NCI-H1417 (cell line): ENCODE measurements around the gene TARM1.

Experiments used
- DNase-seq, 3 experiments: peaks; one replicate each; lab custom pipeline; 2025; lab: John Stamatoyannopoulos, UW

Gene TARM1

DNA sequence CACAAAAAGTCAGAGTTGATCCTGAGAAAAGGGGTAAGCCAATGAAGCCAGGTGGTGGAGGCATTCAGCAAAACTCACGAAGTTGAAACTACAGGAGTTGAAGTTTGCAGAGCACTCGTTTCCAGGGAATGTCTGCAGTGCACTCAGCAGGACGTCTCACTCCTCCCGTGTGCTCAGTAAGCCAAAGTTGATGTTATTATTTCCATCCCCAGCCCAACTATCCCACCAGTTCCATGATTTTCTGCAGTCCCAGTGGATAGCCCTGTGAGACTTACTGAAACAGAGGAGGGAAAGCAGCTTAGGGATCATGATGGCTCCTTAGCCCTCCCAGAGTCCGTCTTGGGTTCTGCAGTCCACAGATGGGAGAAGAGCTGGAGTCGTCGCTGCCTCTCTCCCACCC lies at the start of gene TARM1:
Gene TARM1, minus strand, starts transcription at position 334 of the 400 bp plus-strand sequence. Its CDS starts 25 bp downstream, at position 309.
- DNase-seq: no peak

DNA sequence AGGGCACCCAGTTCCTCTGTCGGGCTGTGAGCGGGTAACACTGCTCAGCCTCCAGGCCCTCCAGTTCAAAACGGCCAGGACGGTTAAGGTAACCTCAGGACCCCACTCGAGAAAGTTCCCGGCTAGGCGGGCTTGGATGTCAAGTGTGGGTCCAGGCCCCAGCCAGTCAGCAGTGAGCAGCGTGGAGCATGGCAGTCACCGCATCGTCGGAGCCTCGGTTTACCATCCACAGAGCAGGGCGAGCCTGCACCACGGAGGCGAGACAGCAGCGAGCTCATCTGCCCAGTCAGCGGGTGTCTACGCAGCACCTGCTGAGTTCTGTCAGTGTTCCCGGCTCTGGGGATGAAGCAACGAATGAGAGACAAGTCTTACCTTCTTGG lies 48.4 kb upstream of the TARM1 start:
- DNase-seq: no peak

DNA sequence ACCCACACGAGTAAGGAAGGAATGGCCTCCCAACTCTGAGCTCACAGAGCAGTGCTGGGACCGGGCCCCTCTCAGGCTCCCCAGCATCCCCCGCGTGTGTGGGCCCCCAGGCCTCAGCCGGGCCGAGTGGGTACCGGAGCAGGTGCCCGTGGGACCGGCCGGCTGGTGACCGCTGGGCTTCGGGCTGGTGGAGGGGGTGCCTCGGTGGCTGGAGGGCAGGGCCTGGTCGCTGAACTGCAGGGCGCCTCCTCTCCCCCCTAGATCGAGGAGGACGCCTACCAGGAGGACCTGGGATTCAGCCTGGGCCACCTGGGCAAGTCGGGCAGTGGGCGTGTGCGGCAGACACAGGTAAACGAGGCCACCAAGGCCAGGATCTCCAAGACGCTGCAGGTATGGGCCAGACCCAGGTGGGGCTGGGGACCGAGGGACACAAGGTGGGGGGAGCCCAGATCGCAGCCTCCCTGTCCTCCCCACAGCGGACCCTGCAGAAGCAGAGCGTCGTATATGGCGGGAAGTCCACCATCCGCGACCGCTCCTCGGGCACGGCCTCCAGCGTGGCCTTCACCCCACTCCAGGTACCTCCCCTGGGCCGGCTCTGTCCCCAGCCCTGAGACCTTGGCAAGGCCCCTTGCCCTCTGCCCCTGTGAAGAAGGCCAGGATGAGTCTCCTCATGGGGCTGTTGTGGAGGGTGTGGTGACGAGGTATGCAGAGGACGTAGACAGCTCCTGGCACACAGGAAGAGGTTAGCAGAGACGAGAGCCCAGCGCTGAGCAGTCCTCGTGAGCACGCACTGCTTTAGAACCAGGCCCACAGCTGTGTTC lies 47.8 kb upstream of the TARM1 start:
- DNase-seq: no peak

DNA sequence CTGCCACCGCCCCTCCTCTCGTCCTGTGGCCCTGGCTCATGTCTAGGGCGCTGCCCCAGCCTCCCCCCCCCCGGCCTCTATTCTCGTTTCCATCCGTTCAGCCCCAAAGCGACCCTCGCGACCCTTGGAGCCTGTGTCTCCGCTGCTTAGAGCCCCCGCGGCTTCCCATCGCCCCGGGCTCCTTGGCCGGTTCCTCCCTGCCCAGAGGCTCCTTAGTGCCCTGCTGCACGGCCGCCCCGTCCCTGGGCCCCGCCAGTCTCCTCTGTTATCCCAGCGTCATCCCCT lies 47.2 kb upstream of the TARM1 start:
- DNase-seq: no peak

GRCh38 chr19:54127688-54128440 lies 46.7 kb upstream of the TARM1 start:
- DNase-seq: no peak

GRCh38 chr19:54125713-54126112 lies 44.5 kb upstream of the TARM1 start:
- no peak for DNase-seq

DNA sequence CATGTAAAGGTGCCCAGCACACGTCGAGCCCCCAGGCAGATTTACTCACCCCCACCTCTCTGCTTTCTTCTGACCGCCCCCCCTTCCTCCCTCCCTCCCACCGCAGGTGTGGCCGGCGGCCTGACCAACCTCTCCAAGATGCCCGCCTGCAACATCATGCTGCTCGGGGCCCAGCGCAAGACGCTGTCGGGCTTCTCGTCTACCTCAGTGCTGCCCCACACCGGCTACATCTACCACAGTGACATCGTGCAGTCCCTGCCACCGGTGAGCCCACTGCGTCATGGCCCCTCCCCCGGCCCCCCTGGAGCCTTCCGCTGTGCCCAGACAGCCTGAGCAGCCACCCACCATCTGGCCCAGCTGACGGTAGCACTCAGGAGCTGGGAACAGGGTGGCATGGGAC lies 43.2 kb upstream of the TARM1 start:
- no peak for DNase-seq

DNA sequence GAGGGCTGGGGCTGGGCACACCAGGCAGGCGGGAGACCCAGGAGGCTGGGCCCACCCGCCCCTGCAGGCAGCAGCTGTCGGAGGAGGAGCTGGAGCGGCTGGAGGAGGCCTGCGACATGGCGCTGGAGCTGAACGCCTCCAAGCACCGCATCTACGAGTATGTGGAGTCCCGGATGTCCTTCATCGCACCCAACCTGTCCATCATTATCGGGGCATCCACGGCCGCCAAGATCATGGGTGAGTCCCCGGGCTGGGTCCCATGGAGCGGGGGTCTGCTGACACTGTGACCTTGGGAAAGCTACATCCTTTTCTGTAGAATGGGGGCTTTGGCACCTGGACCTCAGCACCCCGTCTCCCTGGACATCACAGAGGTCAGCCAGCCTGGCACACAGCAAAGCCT lies 42.5 kb upstream of the TARM1 start:
- no peak for DNase-seq

- no peak for DNase-seq
Measured at GRCh38 chr19:54121259-54121658, 40.1 kb upstream of the TARM1 start.

- peak; percentile 98 to 99 (median 98) for DNase-seq
Measured at GRCh38 chr19:54115109-54116063, 34.2 kb upstream of the TARM1 start, which contains the start of the genes PRPF31 and TFPT. TSS of gene PRPF31 (plus strand) at chr19:54115754. CDS start at chr19:54118279, 2,525 bp downstream. TSS of gene TFPT (minus strand) at chr19:54115657. CDS start at chr19:54115269, 388 bp downstream.

DNA sequence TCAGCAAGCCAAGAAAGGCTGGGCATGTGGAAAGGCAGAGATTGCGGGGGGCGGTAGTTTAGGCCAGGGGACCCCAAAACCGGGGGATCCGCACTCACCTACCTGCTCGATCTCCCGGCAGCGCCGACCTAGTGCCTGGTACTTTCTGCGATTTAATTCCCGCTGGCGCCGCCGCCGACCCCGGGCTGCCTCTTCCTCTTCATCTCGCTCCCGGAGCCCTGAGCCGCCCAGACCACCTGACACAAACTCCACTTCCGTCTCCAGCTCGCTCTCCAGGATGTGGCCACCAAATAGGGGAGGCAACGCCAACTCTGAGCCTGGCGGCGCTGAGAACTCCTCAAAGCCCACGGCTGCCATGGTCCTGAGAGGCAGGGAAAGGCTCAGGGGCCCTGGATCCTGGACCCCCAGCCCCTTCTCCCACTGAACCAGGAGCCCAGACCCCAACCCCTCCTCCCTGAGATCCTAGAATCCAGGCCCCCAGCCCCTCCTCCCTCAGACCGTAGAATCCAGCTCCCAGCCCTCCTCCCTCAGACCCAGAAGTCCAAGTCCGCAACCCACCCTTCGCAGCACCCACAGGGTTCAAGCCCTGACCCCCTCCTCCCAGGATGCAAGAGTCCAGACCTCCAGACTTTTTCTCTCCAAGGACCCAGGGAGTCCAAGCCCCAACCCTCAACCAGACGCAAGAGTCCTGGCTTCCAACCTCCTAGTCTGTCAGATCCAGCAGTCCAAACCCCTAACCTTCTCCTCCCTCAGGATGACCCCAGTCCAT lies 33.4 kb upstream of the TARM1 start:
- no peak for DNase-seq

GRCh38 chr19:54109651-54110050 lies 28.5 kb upstream of the TARM1 start:
- no peak for DNase-seq

DNA sequence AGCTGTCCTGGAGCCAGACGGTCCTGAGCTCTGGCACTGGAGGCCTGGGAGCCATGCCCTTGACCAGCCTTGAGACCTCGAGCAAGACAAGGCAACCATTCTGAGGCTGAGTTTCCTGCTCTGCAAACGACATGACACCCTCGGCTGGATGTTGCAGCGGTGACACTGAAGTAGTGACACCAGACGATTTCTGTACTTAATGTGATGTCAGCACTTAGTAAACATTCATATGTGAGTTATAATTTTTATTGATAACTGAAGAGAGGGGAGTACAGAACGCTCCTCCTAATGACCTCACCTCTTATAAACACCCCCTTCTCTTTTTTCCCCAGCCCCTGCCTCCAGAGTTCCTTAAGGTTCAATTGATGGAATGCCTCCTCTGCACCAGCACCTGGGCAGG lies 27.3 kb upstream of the TARM1 start:
- DNase-seq: no peak

- no peak for DNase-seq
Measured at GRCh38 chr19:54107876-54108490, 26.8 kb upstream of the TARM1 start.

DNA sequence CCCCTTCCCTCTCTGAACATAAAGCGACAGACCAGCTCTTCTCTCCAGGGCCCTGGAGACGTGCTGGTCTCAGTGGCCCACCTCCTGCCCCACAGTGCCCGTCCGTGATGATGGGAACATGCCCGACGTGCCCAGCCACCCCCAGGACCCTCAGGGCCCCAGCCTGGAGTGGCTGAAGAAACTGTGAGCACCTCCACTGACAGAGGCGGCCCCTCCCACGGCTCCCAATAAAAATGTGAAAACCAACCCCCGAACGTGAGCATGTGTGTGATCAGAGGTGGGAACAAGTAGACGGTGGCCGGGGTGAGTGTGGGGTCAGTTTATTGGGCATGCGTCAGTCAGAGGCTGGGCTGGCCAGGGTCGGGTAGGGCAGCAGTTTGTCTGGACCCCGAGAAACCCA lies 25.6 kb upstream of the TARM1 start:
- no peak for DNase-seq

DNA sequence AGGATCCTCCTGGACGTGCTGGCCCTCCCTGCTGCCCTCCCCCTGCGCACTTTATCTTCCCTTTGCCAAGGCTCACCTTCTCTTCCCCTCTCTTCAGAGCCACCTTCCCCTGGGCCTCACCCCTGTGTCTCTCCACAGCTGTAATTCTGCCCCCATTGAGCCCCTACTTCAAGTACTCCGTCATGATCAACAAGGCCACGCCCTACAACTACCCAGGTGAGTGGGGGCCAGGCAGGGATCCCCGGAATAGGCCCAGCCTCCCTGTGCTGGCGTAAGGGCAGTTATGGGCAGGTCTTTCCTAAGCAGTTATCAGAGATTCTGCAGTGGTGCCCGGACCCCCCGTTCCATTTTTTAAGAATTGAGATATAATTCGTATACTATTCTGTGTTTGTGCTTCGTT lies 24.6 kb upstream of the TARM1 start:
- DNase-seq: no peak

DNA sequence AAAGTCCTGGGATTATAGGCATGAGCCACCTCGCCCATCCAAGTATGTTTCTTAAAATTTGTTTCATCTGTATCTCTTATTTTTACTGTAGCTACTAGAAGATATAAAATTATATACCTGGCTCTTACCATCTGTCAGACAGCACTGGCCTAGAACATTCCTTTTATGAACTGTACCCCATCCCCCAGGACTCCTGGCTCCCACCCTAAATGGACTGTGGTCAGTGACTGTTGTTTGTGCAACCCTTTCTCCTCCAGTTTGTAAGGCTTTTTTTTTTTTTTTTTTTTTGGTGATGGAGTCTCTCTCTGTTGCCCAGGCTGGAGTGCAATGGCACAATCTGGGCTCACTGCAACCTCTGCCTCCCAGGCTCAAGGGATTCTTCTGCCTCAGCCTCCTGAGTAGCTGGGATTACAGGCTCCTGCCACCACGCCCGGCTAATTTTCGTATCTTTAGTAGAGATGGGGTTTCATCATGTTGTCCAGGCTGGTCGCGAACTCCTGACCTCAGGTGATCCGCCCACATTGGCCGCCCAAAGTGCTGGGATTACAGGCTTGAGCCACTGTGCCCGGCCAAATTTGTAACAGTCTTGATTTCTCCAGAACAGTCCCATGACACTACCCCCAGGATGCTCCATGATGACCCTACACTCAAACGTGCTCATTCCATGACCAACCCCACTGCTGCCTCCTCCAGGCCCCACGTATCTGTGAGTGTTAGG lies 24.0 kb upstream of the TARM1 start:
- DNase-seq: no peak

GRCh38 chr19:54102421-54103169 lies 21.4 kb upstream of the TARM1 start, which contains the start of gene NDUFA3:
TSS of gene NDUFA3 (plus strand) at chr19:54102855. CDS start at chr19:54102879, 24 bp downstream.
- DNase-seq: peak; percentile 95 to 99 (median 98)

- no peak for DNase-seq
Measured at GRCh38 chr19:54100561-54100960, 19.4 kb upstream of the TARM1 start, which contains the start of gene OSCAR. TSS of gene OSCAR (minus strand) at chr19:54100803. CDS start at chr19:54100792, 11 bp downstream.
